Stimulated activated CD8-positive, alpha-beta memory T cell treated with anti-CD3 and anti-CD28 coated beads, Interleukin-15, amount 100 ng/mL, for 48 hours (primary cell): Measurements from ENCODE around the gene DHCR24.

ENCODE experiments used
- DNase-seq, 2 donors: peaks; one replicate each; pipeline ENCODE4 v3.0.0-alpha.2; 2020; ENCODE audit warnings: low read depth in 2 of 2

Gene DHCR24

GRCh38 chr1:54816130-54816529 lies 70.9 kb downstream of the DHCR24 start:
- no peak for DNase-seq

- no peak for DNase-seq
Observed at GRCh38 chr1:54815086-54815876, 71.7 kb downstream of the DHCR24 start.

GRCh38 chr1:54814571-54814970 lies 72.4 kb downstream of the DHCR24 start:
- DNase-seq, result no peak

- no peak for DNase-seq
Observed at GRCh38 chr1:54814126-54814498, 72.9 kb downstream of the DHCR24 start.

- DNase-seq, result no peak
Observed at GRCh38 chr1:54813485-54814125, 73.4 kb downstream of the DHCR24 start.

DNA sequence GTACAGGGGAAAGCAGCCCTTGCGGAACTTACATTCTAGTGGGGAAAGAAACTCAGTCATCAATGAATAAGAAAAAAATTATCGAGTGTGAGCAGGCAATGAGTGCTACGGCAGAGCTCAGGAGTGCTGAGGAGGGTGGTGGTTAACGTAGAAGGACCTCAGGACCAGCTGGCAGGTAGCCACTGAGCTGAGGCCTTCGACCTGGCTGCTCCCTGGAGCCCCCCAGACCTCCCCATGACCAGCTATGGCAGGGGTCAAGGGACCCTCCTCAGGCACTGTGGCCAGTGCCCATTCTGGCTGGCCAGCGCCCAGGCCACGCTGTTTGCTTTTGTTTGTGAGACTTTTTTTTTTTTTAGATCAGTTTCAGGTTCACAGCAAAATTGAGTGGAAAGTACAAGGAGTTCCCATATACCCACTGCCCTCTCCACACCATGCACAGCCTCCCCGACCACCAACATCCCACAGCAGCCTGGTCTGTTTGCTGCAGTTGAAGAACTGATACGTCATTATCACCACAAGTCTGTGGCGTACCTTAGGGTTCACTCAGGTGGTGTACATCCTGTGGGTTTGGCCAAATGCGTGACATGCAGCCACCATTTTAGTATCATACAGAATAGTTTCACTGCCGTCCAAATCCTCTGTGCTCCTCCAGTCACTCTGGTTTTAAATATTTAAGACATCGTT lies 74.1 kb downstream of the DHCR24 start:
- DNase-seq, result no peak

- no peak for DNase-seq
Observed at GRCh38 chr1:54811739-54812655, 75.0 kb downstream of the DHCR24 start.

DNA sequence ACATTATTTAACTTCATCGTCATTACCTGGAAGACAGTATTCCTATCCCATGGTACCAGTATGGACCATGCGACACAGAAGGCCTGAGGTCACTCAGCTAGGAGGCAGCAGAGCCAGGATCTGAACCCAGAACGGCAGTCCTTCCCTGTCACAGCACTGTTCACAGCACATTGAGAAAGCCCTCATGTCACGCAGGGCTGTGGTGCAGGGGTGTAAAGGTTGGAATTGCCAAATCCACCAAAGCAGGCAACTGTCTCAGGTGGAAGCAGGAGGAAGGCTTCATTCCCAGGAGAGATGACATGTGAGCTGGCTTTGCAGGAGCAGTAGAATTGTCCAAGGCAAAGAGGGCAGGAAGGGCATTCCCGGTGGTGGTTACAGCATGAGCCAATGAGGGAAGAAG lies 75.9 kb downstream of the DHCR24 start:
- DNase-seq, result no peak

GRCh38 chr1:54810153-54810942 lies 76.6 kb downstream of the DHCR24 start:
- peak; percentile 30 to 40 for DNase-seq

- no peak for DNase-seq
Observed at GRCh38 chr1:54809496-54810074, 77.4 kb downstream of the DHCR24 start.

GRCh38 chr1:54808443-54809207 lies 78.4 kb downstream of the DHCR24 start:
- no peak for DNase-seq

GRCh38 chr1:54807756-54808155 lies 79.2 kb downstream of the DHCR24 start:
- DNase-seq, result no peak

GRCh38 chr1:54806931-54807611 lies 79.9 kb downstream of the DHCR24 start:
- DNase-seq, result peak in 1 of 2 donors; percentile 34

DNA sequence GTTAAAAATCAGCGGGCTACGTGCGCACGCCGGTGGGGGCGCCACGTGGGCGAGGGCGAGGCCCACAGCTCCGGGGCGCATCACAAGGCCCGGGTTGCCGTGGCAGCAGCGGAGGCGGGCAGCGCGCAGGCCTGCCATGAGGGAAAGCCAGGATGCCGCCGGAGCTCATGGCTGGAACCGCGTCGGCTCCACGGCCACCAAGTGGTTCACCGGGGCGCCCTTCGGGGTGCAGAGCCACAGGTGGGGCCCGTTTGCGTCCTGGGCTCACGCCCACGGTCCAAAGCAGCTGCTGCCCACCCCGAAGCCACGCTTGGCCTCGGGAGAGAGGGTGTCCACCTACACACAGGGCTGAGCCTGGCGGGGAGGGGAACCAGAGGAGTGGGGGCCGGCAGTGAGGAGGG lies 81.0 kb downstream of the DHCR24 start:
- no peak for DNase-seq

- DNase-seq, result no peak
Observed at GRCh38 chr1:54805466-54805865, 81.5 kb downstream of the DHCR24 start.

- DNase-seq, result peak; percentile 29 to 36
Observed at GRCh38 chr1:54804471-54805132, 82.4 kb downstream of the DHCR24 start.

DNA sequence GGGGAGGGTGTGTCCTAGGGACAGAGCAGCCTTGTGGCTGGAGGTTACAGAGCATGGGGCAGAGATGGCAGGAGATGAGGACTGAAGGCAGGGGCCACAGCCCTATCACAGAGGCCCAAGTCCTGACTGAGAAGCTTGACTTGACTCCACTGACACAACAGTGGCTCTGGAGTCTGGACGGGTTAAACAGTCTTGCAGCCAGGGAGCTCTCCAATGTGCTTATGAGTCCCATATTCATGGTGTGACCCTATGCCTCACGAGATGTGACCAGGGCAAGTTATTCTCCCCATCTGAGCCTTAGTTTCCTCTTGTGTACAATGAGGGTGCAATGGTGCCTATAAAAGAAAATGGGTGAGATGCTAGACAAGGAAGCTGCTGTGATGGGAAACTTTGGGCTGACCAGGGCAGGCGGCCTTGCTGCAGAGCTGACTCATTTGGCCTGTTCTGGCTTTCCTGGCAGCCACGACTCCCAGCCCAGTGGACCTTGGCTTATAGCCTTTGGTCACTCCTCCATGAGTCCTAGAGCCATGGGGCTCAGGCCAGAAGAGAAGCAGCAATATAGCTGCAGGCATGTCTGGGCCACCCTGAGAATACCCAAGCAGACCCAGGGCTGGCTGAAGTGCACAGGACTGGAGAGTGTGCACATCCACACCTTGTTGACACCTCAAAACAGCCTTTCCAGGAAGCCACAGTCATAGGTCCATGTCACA lies 83.1 kb downstream of the DHCR24 start:
- DNase-seq, result no peak
